GM19395 (cell line): ENCODE measurements around the gene SCD5.
A peak's percentile ranks its signal among the peaks of the same experiment; 100 is the strongest.

Source experiments
- ATAC-seq: cut with Tn5 transposase; IDR thresholded peaks from one replicate; pipeline ENCODE4 v1.9.1; 2021; ENCODE audit warnings: mild to moderate bottlenecking, moderate library complexity; ENCODE audit not compliant: unreplicated experiment

Gene SCD5

DNA sequence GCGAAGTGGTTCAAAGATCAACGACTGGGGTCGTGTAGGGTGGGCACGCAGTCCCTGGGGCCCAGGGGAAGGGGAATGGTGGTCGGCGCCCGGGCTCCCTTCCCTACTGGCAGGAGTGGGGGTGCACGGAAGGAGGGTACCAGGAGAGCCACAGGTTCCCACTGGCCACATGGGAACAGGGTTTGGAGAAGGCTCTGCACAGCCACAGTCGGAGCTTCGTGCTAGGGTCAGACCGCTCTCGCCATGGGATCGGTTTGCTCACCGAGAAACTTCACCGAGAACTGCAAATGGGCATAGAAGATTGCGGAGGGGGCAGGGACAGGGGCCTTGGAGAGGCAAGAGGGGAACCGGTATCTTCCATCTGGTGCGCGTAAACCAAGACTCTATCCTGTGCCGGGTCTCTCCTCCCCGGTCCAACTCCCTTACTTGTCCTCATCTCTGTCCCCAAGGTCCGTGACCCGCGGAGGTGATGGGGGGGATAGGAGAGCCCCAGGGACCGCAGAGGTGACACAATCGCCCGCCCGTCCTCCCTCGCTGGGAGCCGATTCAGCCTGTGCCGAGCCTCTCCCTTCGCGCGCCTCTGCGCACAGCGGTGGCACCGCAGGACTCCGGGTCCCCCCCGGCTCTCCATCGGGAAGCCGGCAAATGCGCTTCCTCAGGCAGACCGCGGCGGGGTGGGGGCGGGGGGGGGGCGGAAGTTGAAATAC, 1.0 kb downstream of the SCD5 start:
- no peak for ATAC-seq

DNA sequence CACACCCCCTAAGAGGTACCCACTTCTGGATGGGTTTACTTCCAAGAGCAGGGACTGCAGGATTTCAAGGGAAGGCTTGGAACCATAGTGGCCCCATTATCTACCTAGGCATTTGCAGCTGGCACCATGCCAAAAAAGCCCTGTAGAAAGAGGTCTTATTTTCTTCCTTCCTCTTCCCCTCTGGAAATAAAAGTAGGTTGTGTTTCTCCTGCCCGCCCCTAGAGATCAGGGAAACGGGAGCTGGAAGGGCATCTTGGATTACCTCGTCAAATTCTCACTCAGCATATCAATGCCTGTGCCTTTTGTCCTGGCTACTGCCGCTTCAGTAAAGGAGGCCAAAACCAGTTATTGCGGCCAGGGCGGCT, 1.6 kb downstream of the SCD5 start:
- no peak for ATAC-seq

DNA sequence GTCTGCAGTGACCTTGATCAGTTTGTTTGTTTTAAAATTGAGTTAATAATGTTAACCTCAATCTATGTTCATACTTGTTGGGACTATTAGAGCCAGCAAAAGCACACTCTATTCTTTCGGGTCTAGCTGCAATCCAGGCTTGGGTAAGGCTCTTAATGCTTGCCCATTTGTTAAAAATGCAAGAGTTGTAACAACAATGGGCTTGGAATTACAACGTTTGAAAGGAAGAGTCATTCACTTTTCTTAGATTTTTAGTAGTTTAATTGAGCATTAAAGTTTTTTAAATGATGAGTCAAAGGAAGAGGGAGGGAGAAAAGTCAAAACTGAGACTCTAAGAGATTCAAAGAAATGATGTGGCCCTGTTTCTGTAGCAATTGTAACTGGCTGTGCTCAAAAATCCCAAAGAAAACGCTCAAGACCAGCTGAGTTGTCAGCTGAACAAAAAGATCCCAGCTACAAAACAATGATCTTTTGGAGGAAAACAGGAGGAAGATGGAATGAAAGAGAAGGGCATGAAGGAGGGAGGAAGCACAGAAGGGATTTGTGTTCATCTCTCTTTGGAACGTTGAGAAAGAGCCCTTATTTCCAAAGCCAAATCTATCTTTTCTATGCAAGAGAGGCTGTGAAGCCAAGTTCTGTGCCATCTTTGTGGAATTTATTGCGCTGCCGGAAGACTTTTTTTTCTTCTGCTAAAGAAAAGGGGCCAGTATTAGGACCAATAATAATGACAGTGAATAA, 5.5 kb downstream of the SCD5 start:
- ATAC-seq = no peak

DNA sequence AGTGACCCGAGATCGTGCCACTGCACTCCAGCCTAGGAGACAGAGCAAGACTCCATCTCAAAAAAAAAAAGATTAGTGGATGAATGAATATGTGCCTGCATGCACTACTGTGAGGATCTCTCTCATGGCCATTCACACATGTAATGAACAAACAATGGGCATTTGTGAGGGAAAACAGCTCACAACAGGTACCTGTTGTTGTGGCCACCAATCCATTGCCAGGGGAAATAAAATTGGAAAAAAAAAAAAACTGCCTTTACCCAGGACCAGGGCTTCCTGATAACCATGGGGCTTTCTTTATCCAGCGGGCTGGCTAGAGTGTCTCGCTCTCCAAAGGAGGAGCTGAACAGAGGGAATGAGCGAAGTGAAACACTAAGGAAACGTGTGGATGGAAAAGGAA, 7.4 kb downstream of the SCD5 start:
- no peak for ATAC-seq

DNA sequence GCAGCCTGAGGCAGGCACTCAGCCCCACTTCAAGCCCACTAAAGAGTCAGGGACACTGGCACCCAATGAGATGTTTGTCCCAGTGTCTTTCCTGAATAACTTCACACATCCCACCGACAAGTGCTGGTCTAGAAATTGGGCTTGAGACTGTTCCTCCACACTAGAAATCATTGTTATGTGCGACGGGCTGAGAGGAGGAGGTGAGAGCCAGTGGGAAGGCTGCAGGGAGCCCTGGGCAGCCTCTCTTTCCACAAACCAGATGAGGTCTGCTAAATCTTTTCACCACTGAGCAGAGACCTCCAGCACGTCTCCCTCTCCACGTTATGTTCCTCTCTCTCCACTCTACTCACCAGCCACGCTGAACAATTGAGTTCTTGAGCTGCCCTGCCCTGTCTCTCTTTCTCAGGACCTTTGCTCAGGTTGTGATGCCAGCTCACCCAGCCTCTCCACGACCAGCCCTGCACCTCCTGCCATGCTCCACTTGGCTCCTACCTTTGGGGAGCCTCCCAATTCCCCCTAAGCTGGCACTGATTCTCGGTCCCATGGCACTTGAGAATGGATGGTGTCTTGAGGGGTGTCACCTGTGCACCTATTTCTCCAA, 8.4 kb downstream of the SCD5 start:
- no peak for ATAC-seq

- ATAC-seq = no peak
These were observed 9.4 kb downstream of the SCD5 start for GRCh38 chr4:82789025-82789776.

GRCh38 chr4:82787342-82787741, 11.3 kb downstream of the SCD5 start:
- no peak for ATAC-seq

GRCh38 chr4:82786828-82787227, 11.8 kb downstream of the SCD5 start:
- ATAC-seq = no peak

GRCh38 chr4:82785611-82786400, 12.8 kb downstream of the SCD5 start:
- no peak for ATAC-seq

DNA sequence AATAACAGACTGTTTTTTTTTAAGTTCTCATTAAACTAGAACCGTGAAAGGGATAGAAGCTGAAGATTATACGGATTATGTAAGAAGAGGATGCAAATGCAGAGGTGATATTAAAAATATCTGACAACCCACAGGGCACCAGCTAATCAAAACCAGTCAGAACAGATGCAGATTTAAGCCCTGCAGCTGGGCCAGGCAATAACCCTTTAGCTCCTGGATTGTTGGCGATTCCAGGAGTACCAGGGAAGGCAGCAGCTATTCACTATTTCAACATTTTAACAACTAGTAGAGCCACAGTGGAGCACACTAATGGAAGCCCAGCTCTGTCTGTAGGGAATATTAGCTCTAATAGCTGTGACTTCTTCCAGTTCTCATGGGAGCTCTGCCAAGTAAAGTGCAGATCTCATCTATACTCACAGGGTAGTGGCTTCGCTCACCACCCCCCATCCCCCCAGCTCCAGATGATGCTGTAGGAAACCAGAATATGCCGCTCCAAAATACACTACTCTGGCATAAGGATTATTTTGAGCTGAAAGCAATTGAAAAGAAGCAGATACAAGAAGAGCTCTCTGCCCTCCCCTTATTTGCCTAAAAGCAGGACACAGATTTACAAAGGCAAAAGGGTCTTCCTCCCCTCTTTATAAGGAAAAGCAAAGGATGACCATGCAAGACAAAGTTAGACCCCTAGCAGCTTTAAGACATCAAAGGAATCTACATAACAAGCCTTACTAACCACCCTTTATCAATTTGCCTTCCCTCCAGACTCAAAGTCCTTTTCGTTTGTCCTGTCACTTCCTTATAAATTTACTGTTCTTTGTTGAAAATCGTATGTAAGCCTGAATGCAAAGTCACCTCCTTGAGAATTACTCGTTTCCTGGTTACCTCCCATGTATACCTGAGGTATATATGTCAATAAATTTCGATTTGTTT, 13.7 kb downstream of the SCD5 start:
- ATAC-seq = no peak

GRCh38 chr4:82782626-82783345, 15.8 kb downstream of the SCD5 start:
- ATAC-seq = no peak

DNA sequence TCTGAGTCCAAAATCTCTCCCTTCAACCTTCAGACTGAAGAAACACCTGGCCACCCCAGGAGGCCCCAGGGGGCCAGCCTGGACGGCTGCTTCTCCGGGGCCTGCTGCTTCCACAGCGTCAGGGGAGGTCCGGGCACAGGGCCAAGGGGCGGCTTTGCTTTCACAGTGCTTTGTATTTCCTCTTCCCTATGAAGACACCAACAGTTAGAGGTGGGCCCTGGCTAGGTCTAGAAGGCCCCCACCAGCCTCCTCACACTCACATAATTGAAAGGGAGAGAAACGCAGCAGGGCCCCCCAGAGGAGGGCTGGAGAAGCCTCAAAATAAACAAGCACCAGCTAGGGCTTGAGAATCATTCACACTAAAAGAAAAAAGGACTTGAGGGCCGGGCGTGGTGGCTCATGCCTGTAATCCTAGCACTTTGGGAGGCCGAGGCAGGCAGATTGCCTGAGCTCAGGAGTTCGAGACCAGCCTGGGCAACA, 17.8 kb downstream of the SCD5 start:
- ATAC-seq = peak; percentile 70

DNA sequence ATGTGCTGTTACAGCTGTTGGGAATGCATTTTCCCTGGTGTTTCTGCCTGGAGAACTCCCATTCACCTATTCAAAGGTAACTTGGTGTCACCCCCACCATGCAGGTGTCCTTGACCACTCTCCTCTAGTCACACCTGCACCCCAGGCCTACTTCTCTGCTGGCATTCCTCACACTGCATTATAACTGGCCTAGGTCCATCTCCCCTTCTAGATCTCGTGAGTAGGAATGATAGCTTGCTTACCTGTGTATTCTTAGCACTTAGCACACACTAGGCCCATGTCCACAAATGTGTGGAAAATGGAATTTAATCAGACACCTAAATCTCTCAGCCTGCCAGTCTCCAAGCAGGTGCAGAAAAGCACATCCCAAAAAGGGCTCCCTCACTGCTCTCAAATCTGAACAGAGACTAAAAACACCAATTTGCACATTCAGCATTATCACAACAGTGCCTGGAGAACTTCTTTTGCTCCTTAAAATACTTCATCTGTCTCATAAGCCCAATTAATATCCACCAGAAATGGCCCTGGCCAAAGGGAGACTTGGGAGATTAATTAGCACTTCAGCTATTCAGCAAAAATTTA, 18.3 kb downstream of the SCD5 start:
- peak; percentile 10 for ATAC-seq

DNA sequence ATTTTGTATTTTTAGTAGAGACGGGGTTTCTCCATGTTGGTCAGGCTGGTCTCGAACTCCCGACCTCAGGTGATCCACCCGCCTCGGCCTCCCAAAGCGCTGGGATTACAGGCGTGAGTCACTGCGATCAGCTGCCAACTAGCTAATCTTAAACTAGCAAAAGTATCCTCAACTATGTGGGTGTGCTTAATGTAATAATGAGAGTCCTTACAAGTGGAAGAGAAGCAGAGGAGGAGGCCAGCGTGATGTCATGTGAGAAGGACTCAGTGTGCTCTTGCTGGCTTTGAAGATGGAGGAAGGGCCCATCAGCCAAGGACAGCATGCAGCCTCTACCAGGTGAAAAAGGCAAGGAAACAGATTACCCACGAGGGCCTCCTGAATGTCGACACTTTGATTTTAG, 19.6 kb downstream of the SCD5 start:
- ATAC-seq = no peak

DNA sequence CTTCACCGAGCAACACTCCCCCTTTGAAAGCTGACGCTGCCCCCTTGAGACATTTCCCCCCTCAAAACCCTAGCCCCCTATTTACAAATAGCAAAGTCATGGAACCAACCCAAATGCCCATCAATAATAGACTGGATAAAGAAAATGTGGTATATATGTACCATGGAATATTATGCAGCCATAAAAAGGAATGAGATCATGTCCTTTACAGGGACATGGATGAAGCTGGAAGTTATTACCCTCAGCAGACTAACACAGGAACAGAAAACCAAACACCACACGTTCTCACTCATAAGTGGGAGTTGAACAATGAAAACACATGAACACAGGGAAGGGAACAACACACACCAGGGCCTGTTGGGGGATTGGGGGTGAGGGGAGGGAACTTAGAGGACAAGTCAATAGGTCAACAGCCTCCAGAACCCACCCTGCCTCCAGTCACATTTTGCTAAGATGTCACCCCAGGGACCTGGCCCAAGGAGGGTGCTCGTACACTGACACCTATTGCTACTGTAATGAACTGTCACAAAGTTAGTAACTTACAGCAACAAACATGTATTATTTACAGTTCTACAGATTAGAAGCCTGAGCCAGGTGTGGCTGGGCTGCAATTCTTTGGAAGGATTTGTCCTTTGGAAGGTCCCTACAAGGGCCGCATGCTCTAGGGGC, 20.6 kb downstream of the SCD5 start:
- no peak for ATAC-seq

DNA sequence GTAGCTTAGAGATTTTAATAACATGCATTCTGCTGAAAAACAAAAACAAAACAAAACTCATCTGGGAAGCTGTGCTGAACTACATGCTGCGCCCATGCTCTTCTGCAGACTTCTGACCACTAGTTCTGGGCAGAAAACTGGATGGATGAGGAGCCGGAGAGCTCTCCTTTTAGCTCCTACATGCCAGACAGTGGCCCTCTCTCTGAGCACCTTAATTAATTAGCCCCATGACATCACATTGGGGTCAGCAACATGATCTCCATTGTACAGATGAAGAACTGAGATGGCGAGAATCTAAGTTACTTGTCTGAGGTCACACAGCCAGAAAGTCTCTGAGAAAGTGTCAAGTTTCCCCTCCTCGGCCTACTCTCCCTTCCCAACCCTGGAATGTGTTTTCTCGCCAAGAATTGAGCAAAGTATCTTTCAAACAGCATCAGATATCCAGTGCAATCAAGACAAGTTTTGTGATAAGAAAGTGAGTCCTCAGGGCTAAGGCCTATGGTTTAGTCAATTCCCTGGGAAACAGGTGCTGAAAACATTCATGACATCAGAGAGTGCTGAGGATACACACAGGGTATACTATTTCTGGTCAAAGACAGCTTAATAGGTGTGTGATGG, 21.6 kb downstream of the SCD5 start:
- ATAC-seq = no peak

DNA sequence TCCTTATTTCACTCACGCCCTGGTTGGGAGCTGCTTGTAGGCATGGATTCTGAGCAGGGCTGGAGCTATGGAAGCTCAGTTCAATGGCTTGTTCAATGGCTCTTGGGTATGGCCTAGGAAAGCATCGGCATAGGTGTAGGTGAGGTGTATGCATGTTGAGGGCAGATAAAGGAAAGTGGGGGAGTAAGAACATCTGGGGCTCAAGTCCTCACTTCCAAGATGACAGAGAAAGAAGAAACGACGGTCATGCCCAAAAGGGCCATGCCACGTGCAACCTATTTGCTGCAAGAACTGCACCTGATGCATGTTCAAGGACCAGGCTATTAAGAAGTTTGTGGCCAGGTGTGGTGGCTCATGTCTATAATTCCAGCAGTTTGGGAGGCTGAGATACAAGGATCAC, 23.4 kb downstream of the SCD5 start:
- ATAC-seq = no peak
